Neural progenitor cell (in vitro differentiated cells): ENCODE data around the gene CPNE4.

Experiments
- EZH2 ChIP-seq: fragments of 200-600 bp; sonication (generic); IDR thresholded peaks from 2 replicates; pipeline ENCODE4 v1.6.1; 2017; ENCODE audit warnings: antibody characterized with exemption, mild to moderate bottlenecking, moderate library complexity
- TF ChIP-seq, protein P1 (sequence below): fragments of 200-600 bp; sonication (generic); IDR thresholded peaks from 2 replicates; pipeline ENCODE4 v1.5.1; 2017; ENCODE audit warnings: antibody characterized with exemption, mild to moderate bottlenecking

DNA sequence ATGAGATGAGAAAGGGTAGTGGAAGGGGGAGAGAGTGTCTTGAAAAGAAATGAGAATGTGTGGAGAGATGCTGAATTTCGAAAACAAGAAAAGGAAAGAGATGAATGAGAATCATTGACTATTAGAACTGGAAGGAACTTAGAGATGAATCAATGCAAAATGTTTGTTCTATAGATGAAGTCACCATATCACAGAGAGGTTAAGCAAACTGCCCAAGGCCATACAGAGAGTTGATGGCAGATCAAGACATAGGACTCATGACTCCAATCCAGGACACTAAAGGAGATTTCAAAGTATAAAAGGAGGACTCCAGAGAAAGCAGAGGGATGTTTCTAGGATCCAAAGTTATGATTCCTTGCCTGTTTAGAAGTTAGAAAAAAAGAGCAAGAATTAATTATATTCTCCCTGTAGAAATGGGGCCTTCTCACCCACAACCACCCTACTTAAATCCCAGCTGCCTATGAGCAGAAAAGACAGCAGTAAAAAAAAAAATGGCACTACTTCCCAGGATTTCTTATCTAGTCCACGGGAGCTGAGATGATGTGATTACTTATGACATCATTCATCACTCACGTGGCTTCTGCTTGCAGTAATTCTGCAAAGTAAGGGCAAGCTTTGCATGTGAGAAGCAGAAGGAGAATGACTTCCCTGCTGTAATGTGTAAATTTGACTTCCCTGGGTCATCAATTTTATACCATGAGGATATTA lies 321.2 kb downstream of the CPNE4 start:
- TF ChIP-seq, protein P1, sequence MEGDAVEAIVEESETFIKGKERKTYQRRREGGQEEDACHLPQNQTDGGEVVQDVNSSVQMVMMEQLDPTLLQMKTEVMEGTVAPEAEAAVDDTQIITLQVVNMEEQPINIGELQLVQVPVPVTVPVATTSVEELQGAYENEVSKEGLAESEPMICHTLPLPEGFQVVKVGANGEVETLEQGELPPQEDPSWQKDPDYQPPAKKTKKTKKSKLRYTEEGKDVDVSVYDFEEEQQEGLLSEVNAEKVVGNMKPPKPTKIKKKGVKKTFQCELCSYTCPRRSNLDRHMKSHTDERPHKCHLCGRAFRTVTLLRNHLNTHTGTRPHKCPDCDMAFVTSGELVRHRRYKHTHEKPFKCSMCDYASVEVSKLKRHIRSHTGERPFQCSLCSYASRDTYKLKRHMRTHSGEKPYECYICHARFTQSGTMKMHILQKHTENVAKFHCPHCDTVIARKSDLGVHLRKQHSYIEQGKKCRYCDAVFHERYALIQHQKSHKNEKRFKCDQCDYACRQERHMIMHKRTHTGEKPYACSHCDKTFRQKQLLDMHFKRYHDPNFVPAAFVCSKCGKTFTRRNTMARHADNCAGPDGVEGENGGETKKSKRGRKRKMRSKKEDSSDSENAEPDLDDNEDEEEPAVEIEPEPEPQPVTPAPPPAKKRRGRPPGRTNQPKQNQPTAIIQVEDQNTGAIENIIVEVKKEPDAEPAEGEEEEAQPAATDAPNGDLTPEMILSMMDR, result no peak
- TF ChIP-seq EZH2, result no peak
